SK-N-SH treated with all-trans-retinoic acid at 6 μM for 48 hours (cell line): ENCODE results near the gene CACNA1C.

Source experiments
- OSR1 ChIP-seq: fragments of 250-450 bp; sonication (Bioruptor Pico); IDR thresholded peaks from 2 replicates; pipeline ENCODE4 v1.8.0; 2022; ENCODE audit warnings: moderate library complexity, mild to moderate bottlenecking, inconsistent platforms
- SNAI2 ChIP-seq: fragments of 250-450 bp; sonication (Bioruptor Pico); IDR thresholded peaks from 2 replicates; pipeline ENCODE4 v1.5.0; 2020; ENCODE audit warnings: mild to moderate bottlenecking, moderate library complexity
- TCF4 ChIP-seq: fragments of 250-450 bp; sonication (Bioruptor Pico); IDR thresholded peaks from 2 replicates; pipeline ENCODE4 v1.8.0; 2021; ENCODE audit warnings: mild to moderate bottlenecking, moderate library complexity, borderline replicate concordance
- ZC3H10 ChIP-seq: fragments of 250-450 bp; sonication (Bioruptor Pico); IDR thresholded peaks from 2 replicates; pipeline ENCODE4 v1.5.1; 2021; ENCODE audit warnings: mild to moderate bottlenecking, moderate library complexity
- ZFP3 ChIP-seq: fragments of 250-450 bp; sonication (Bioruptor Pico); IDR thresholded peaks from 2 replicates; pipeline ENCODE4 v1.5.0; 2020; ENCODE audit warnings: mild to moderate bottlenecking, moderate library complexity
- ZNF565 ChIP-seq: fragments of 450-650 bp; formaldehyde crosslinking; conservative IDR thresholded peaks from 2 replicates; pipeline ENCODE4 v1.5.0; 2020; ENCODE audit warnings: low read depth, mild to moderate bottlenecking, moderate library complexity
- ZNF70 ChIP-seq: fragments of 450-650 bp; formaldehyde crosslinking; IDR thresholded peaks from 2 replicates; pipeline ENCODE4 v1.5.0; 2020; ENCODE audit warnings: mild to moderate bottlenecking, moderate library complexity
- ZNF8 ChIP-seq: fragments of 450-650 bp; formaldehyde crosslinking; IDR thresholded peaks from 2 replicates; pipeline ENCODE4 v1.5.0; 2020; ENCODE audit warnings: mild to moderate bottlenecking, moderate library complexity
- TF ChIP-seq, protein P1 (sequence below): fragments of 250-450 bp; sonication (Bioruptor Pico); IDR thresholded peaks from 2 replicates; pipeline ENCODE4 v1.5.1; 2020; ENCODE audit warnings: low read depth, mild to moderate bottlenecking, moderate library complexity
- TF ChIP-seq, protein P2 (sequence below): fragments of 250-450 bp; sonication (Bioruptor Pico); IDR thresholded peaks from 2 replicates; pipeline ENCODE4 v1.5.1; 2021; ENCODE audit warnings: mild to moderate bottlenecking, moderate library complexity
- TF ChIP-seq, protein P3 (sequence below): fragments of 250-450 bp; sonication (Bioruptor Pico); IDR thresholded peaks from 2 replicates; pipeline ENCODE4 v1.8.0; 2020; ENCODE audit warnings: mild to moderate bottlenecking, moderate library complexity, borderline replicate concordance

DNA sequence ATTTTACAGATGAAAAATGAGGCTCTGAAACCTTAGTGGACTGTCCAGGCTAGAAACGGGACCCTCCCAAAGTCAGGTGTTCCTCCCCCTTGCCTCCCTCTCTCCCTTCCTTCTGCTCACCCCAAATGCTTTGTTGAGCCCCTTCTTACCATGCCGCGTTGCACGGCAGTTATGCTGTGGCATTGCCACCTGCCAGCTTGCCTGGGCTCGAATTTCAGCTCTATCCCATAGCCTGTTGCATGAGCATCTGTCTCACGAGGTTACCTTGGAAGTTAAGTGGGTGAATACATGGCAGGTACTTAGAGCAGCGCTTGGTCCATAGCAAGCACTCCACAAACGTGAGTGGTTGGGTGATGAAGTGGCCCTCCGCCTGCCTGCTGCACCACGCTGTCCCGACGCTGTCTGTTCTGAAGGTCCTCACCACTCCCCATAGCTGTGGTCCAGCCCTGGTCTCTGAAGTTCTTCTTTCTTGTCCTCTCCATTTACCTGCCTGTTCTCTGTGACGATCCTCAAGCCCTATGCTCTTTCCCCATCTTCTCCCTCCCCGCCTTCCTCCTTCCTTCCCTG lies 269.9 kb downstream of the CACNA1C start:
- TF ChIP-seq ZNF70 (CRISPR knock-in tag) (no peak), ZC3H10 (CRISPR knock-in tag) (no peak), TCF4 (CRISPR knock-in tag) (no peak), OSR1 (no peak), SNAI2 (CRISPR knock-in tag) (no peak), ZFP3 (CRISPR knock-in tag) (no peak), ZNF565 (CRISPR knock-in tag) (no peak), ZNF8 (CRISPR knock-in tag) (no peak)
- TF ChIP-seq, protein P1, sequence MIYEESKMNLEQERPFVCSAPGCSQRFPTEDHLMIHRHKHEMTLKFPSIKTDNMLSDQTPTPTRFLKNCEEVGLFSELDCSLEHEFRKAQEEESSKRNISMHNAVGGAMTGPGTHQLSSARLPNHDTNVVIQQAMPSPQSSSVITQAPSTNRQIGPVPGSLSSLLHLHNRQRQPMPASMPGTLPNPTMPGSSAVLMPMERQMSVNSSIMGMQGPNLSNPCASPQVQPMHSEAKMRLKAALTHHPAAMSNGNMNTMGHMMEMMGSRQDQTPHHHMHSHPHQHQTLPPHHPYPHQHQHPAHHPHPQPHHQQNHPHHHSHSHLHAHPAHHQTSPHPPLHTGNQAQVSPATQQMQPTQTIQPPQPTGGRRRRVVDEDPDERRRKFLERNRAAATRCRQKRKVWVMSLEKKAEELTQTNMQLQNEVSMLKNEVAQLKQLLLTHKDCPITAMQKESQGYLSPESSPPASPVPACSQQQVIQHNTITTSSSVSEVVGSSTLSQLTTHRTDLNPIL (CRISPR knock-in tag) = no peak
- TF ChIP-seq, protein P2, sequence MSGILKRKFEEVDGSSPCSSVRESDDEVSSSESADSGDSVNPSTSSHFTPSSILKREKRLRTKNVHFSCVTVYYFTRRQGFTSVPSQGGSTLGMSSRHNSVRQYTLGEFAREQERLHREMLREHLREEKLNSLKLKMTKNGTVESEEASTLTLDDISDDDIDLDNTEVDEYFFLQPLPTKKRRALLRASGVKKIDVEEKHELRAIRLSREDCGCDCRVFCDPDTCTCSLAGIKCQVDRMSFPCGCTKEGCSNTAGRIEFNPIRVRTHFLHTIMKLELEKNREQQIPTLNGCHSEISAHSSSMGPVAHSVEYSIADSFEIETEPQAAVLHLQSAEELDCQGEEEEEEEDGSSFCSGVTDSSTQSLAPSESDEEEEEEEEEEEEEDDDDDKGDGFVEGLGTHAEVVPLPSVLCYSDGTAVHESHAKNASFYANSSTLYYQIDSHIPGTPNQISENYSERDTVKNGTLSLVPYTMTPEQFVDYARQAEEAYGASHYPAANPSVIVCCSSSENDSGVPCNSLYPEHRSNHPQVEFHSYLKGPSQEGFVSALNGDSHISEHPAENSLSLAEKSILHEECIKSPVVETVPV (CRISPR knock-in tag) = no peak
- TF ChIP-seq, protein P3, sequence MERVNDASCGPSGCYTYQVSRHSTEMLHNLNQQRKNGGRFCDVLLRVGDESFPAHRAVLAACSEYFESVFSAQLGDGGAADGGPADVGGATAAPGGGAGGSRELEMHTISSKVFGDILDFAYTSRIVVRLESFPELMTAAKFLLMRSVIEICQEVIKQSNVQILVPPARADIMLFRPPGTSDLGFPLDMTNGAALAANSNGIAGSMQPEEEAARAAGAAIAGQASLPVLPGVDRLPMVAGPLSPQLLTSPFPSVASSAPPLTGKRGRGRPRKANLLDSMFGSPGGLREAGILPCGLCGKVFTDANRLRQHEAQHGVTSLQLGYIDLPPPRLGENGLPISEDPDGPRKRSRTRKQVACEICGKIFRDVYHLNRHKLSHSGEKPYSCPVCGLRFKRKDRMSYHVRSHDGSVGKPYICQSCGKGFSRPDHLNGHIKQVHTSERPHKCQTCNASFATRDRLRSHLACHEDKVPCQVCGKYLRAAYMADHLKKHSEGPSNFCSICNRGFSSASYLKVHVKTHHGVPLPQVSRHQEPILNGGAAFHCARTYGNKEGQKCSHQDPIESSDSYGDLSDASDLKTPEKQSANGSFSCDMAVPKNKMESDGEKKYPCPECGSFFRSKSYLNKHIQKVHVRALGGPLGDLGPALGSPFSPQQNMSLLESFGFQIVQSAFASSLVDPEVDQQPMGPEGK = no peak
